Stimulated activated CD8-positive, alpha-beta memory T cell treated with anti-CD3 and anti-CD28 coated beads, Interleukin-12 subunit alpha, Interleukin-12 subunit beta, amount 100 ng/mL, for 24 hours (primary cell): Measurements from ENCODE around the gene PDE4D.
"Not testable (repeated sequence)": the region's sequence is repeated elsewhere in the genome, so short reads cannot be mapped to it uniquely, and the experiment has no call there.

Experiments
- DNase-seq: peaks from one replicate; pipeline ENCODE4 v3.0.0-alpha.2; 2020; ENCODE audit errors: extremely low read depth

Gene PDE4D

GRCh38 chr5:59583151-59583809 lies 310.2 kb downstream of the PDE4D start:
- DNase-seq = no peak

GRCh38 chr5:59582746-59583145 lies 310.8 kb downstream of the PDE4D start:
- no peak for DNase-seq

GRCh38 chr5:59579824-59580167 lies 313.7 kb downstream of the PDE4D start:
- DNase-seq = no peak

GRCh38 chr5:59579101-59579823 lies 314.3 kb downstream of the PDE4D start:
- DNase-seq = no peak

- no peak for DNase-seq
Measured at GRCh38 chr5:59577485-59577884, 316.0 kb downstream of the PDE4D start.

GRCh38 chr5:59575648-59576445 lies 317.7 kb downstream of the PDE4D start:
- no peak for DNase-seq

GRCh38 chr5:59573509-59573908 lies 320.0 kb downstream of the PDE4D start:
- DNase-seq = not testable (repeated sequence)

- DNase-seq = no peak
Measured at GRCh38 chr5:59571067-59571466, 322.5 kb downstream of the PDE4D start.

GRCh38 chr5:59569608-59570334 lies 323.8 kb downstream of the PDE4D start:
- DNase-seq = no peak

GRCh38 chr5:59569158-59569557 lies 324.4 kb downstream of the PDE4D start:
- DNase-seq = no peak

GRCh38 chr5:59568161-59568560 lies 325.4 kb downstream of the PDE4D start:
- DNase-seq = no peak

- DNase-seq = no peak
Measured at GRCh38 chr5:59565551-59565950, 328.0 kb downstream of the PDE4D start.

GRCh38 chr5:59564895-59565294 lies 328.6 kb downstream of the PDE4D start:
- DNase-seq = no peak

- no peak for DNase-seq
Measured at GRCh38 chr5:59562756-59563389, 330.7 kb downstream of the PDE4D start.

GRCh38 chr5:59560553-59560952 lies 333.0 kb downstream of the PDE4D start:
- DNase-seq = no peak

GRCh38 chr5:59559847-59560246 lies 333.7 kb downstream of the PDE4D start:
- DNase-seq = no peak

- DNase-seq = no peak
Measured at GRCh38 chr5:59559323-59559722, 334.2 kb downstream of the PDE4D start.

GRCh38 chr5:59558501-59558900 lies 335.0 kb downstream of the PDE4D start:
- DNase-seq = no peak

GRCh38 chr5:59557572-59557971 lies 336.0 kb downstream of the PDE4D start:
- DNase-seq = no peak

GRCh38 chr5:59555596-59555995 lies 337.9 kb downstream of the PDE4D start:
- DNase-seq = no peak

- DNase-seq = no peak
Measured at GRCh38 chr5:59554501-59554900, 339.0 kb downstream of the PDE4D start.

- DNase-seq = no peak
Measured at GRCh38 chr5:59553992-59554391, 339.5 kb downstream of the PDE4D start.
